ENCODE data around the gene KCNG1.

KCNG1 gene, protein sequence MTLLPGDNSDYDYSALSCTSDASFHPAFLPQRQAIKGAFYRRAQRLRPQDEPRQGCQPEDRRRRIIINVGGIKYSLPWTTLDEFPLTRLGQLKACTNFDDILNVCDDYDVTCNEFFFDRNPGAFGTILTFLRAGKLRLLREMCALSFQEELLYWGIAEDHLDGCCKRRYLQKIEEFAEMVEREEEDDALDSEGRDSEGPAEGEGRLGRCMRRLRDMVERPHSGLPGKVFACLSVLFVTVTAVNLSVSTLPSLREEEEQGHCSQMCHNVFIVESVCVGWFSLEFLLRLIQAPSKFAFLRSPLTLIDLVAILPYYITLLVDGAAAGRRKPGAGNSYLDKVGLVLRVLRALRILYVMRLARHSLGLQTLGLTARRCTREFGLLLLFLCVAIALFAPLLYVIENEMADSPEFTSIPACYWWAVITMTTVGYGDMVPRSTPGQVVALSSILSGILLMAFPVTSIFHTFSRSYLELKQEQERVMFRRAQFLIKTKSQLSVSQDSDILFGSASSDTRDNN

DNA sequence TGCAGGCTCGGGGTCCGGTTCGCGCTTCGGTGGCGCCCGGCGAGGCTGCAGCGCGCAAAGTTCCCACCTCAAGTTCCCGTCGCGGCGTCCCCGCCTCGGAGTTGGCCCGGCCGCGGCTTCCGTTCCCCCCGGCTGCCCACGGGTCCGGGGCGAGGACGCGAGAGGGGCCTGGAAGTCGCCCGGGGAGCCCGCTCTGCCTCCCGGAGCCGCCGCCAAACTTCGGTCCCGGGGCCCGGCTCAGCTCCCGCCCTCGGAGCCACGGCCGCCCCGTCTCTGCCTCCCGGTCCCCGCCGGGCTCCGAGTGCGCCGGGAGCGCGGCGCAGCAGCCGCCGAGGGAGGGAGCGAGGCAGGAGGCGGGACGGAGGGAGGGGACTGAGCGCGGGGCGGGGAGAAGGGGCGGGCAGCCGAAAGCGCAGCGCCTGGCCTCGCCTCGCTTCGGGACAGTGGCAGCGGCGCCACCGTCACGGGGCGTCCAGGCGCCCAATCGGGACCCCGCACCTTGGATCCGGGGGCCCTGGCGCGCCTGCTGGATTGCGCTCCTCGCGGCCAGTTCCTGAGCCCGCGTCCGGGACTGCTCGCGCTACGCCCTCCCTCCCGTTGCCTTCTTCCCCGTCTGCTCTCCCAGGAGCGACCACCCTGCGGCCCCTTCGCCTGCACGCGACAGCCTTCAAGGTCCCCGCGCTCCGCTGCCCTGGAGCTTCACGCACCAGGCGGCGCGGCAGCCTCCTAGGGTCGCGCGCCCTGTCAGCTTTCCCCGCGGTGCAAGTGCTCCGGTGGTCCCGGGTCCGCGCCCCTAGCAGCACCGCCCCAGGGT, at the start of gene KCNG1:
Gene KCNG1 (minus strand): TSS at position 305 of the 814 bp plus-strand sequence. CDS start 12,769 bp downstream, outside the sequence.
- TF ChIP-seq, protein P1, sequence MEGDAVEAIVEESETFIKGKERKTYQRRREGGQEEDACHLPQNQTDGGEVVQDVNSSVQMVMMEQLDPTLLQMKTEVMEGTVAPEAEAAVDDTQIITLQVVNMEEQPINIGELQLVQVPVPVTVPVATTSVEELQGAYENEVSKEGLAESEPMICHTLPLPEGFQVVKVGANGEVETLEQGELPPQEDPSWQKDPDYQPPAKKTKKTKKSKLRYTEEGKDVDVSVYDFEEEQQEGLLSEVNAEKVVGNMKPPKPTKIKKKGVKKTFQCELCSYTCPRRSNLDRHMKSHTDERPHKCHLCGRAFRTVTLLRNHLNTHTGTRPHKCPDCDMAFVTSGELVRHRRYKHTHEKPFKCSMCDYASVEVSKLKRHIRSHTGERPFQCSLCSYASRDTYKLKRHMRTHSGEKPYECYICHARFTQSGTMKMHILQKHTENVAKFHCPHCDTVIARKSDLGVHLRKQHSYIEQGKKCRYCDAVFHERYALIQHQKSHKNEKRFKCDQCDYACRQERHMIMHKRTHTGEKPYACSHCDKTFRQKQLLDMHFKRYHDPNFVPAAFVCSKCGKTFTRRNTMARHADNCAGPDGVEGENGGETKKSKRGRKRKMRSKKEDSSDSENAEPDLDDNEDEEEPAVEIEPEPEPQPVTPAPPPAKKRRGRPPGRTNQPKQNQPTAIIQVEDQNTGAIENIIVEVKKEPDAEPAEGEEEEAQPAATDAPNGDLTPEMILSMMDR (conservative IDR thresholded peaks at IDR 0.05) = no peak
- peak; percentile 70; the same call in 1 of the 2 replicates for TF ChIP-seq ZFX (IDR thresholded peaks at IDR 0.05)
- peak within 1 kb of the TSS; percentile 51 for H3K27ac ChIP-seq

DNA sequence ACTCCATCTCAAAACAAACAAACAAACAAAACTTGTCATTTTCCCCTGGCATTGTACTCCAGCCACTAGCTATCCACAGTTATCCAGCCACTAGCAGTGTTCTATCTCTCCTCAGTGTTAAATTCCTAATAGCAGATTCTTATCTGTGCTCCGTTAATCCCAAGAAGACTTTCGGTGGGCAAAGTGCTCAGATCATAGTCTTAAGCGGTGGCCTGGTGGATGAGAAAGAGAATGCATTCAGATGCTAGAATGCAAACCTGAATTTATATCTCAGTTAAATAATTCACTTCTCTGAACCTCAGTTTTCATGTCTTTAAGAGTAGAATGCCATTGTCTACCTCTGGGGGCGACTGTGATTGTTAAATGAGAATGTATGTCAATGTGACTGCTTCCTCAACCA, 47.7 kb upstream of the KCNG1 start:
- no peak for TF ChIP-seq ZFX (IDR thresholded peaks at IDR 0.05)
- TF ChIP-seq, protein P1 (conservative IDR thresholded peaks at IDR 0.05) = no peak; the same call in 1 of the 2 replicates
- H3K27ac ChIP-seq = no peak overlapping the region

DNA sequence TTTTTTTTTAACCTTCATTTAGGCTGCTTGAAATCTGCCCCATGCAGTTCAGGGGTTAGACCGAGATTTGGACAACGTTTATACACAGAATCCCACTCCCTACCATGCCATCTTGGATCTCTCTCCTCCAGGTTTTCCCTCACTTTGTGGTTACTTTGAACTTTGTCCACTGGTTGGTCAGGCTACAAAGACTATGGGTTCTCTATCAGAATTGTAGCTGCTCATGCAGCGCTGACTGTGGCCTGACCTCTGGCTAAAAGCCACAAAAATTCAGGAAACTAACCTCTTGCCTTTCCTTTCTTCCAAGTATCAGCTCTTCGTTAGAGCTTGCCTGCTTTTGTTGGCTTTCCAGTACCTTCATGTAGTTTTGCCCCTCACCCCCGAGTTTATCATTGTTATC, 44.9 kb upstream of the KCNG1 start:
- no peak overlapping the region for H3K27ac ChIP-seq
- no peak for TF ChIP-seq ZFX (IDR thresholded peaks at IDR 0.05)
- TF ChIP-seq, protein P1 (conservative IDR thresholded peaks at IDR 0.05) = no peak

DNA sequence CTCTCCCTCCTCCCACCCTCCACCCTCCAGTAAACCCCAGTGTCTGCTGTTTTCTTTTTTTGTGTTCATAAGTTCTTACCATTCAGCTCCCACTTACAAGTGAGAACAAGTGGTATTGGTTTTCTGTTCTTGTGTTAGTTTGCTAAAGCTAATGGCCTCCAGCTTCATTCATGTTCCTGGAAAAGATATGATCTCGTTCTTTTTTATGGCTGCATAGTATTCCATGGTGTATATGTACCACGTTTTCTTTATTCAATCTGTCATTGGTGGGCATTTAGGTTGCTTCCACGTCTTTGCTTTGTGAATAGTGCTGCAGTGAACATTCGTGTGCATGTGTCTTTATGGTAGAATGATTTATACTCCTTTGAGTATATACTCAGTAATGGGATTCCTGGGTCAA, 42.7 kb upstream of the KCNG1 start:
- TF ChIP-seq ZFX (IDR thresholded peaks at IDR 0.05) = no peak
- TF ChIP-seq, protein P1 (conservative IDR thresholded peaks at IDR 0.05) = no peak
- no peak overlapping the region for H3K27ac ChIP-seq

DNA sequence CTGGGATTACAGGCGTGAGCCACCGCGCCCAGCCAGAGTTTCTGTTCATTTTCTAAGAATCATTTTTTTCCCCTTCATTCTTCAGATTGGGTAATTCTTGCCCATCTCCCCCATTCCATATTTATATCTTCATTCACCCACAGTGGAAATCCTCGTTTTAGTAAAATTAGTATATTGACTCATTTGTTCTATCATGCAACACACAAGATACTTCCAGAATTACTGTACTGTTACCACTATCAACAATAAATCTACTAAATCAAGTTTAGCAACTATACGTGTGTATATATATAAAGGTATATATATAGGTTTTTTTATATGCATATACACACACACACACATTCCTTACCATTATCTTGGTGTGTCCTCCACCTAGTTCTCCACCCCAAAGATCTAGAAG, 41.2 kb upstream of the KCNG1 start:
- TF ChIP-seq ZFX (IDR thresholded peaks at IDR 0.05) = no peak
- TF ChIP-seq, protein P1 (conservative IDR thresholded peaks at IDR 0.05) = no peak
- no peak overlapping the region for H3K27ac ChIP-seq

DNA sequence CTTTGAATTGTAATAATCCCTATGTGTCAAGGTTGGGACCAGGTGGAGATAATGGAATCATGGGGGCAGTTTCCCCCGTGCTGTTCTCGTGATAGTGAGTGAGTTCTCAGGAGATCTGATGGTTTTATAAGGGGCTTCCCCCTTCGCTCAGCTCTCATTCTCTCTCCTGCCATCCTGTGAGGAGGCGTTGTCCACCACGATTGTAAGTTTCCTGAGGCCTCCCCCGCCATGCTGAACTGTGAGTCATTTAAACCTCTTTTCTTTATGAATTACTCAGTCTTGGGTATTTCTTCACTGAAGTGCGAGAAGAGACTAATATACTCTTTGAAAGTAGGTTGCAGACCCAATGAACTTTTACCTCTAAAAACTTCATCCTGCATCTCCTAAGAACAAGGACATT, 39.2 kb upstream of the KCNG1 start:
- TF ChIP-seq, protein P1 (conservative IDR thresholded peaks at IDR 0.05) = no peak
- no peak for TF ChIP-seq ZFX (IDR thresholded peaks at IDR 0.05)
- H3K27ac ChIP-seq = no peak overlapping the region
